Measurements from ENCODE around the gene MBD4. TPM values are rescaled to one million over a fixed set of nuclear protein-coding genes. Genes with fewer than 3 reads are reported as not detected.
"Not testable (repeated sequence)": the region's sequence is repeated elsewhere in the genome, so short reads cannot be mapped to it uniquely, and the experiment has no call there.

The MBD4 gene
- total RNA-seq, 1 experiment from 2014 or later: 36.9 TPM

GRCh38 chr3:129439817-129440617, at the start of gene MBD4, which contains the start of gene IFT122 (continued):
- TF ChIP-seq ARID4B (CRISPR knock-in tag; IDR thresholded peaks at IDR 0.05; ENCODE audit: borderline replicate concordance) (no peak; the same call in 1 of the 2 replicates), FOXJ3 (CRISPR knock-in tag; IDR thresholded peaks at IDR 0.05; ENCODE audit: borderline replicate concordance) (no peak), SP1 (CRISPR knock-in tag; conservative IDR thresholded peaks at IDR 0.05) (peak; percentile 94), EMX1 (CRISPR knock-in tag; IDR thresholded peaks at IDR 0.05) (no peak), E2F5 (CRISPR knock-in tag; IDR thresholded peaks at IDR 0.05) (peak; percentile 42; the same call in 1 of the 2 replicates), FOXK1 (CRISPR knock-in tag; IDR thresholded peaks at IDR 0.05) (peak; percentile 94), MYBL2 (CRISPR knock-in tag; IDR thresholded peaks at IDR 0.05) (peak; percentile 94), SMAD3 (CRISPR knock-in tag; IDR thresholded peaks at IDR 0.05; ENCODE audit: borderline replicate concordance) (peak; percentile 58; the same call in 1 of the 2 replicates), FOXP1 (CRISPR knock-in tag; IDR thresholded peaks at IDR 0.05; ENCODE audit: borderline replicate concordance) (peak; percentile 63; the same call in 1 of the 2 replicates), OVOL2 (CRISPR knock-in tag; IDR thresholded peaks at IDR 0.05; ENCODE audit: borderline replicate concordance) (no peak), NFYB (CRISPR knock-in tag; conservative IDR thresholded peaks at IDR 0.05; ENCODE audit: low read depth) (peak; percentile 64), E2F1 (CRISPR knock-in tag; IDR thresholded peaks at IDR 0.05) (peak; percentile 65; the same call in 1 of the 2 replicates)

- not testable (repeated sequence) for H3K27me3 Mint-ChIP-seq (ENCODE audit: low read depth); DNase-seq (ENCODE audit: low spot score); H3K9me3 Mint-ChIP-seq; H3K36me3 Mint-ChIP-seq; ATAC-seq; H3K4me3 Mint-ChIP-seq
- ChIA-PET CTCF (interaction anchor here (0.7 to 2.3 kb wide), 18 partner anchors 14 to 453 kb away, joined by 3 to 84 read pairs (median 8); partner anchors contain the start of genes IFT122 and MBD4), POLR2A (interaction anchor here (0.7 kb wide), 1 partner anchor 25 kb away, joined by 3 read pairs; no protein-coding TSS in a partner anchor)
- Mint-ChIP-seq H3K27ac (peak overlapping the region; percentile 14; the same call in 1 of the 2 replicates), H3K4me1 (peaks cover 35% of the 10 kb centered on the region)
Measured at GRCh38 chr3:129489258-129489657, 49.5 kb upstream of the MBD4 start.

GRCh38 chr3:129487868-129488335, 48.2 kb upstream of the MBD4 start:
- DNase-seq (ENCODE audit: low spot score); H3K27me3 Mint-ChIP-seq (ENCODE audit: low read depth); ATAC-seq; H3K9me3 Mint-ChIP-seq; H3K4me3 Mint-ChIP-seq; POLR2A ChIA-PET; H3K36me3 Mint-ChIP-seq: not testable (repeated sequence)
- H3K27ac Mint-ChIP-seq: peak overlapping the region; percentile 54; the same call in 1 of the 2 replicates
- CTCF ChIA-PET: interaction anchor here (1.9 kb wide), 1 partner anchor 454 kb away, joined by 6 read pairs; no protein-coding TSS in a partner anchor
- H3K4me1 Mint-ChIP-seq: peaks cover 42% of the 10 kb centered on the region
